ENCODE measurements around the gene KLHL33.

KLHL33 gene

DNA sequence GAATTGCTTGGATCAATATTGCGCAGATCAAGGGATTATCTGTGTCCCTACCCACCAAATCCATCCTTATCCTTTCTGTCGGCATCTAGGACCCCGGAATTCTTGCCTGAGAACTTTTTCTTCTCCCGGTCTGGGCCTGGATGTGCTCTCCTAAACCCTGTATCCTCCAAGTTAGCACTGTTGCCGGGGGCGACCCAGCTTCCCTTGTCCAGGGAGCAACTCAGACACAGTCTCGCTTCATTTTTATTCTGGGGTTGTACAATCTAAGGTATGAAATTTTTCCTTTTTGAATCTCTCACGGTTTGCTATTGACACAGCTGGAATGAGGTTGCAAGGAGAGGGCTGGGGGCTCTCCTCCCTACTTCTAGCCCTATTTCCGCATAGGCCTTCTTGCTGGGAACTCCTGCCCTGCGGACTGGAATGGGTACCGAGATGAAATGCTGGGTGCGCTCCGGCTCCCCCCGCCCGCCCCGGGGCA lies 32.8 kb upstream of the KLHL33 start:
- peaks cover 8% of the 10 kb centered on the region; the same call in 1 of the 2 replicates for H3K36me3 ChIP-seq (ENCODE audit: low read length)
- no peaks in the 10 kb centered on the region; the same call in 1 of the 2 replicates for H4K20me1 ChIP-seq (ENCODE audit: low read depth, low read length)
- H3K9me3 ChIP-seq (ENCODE audit: insufficient read depth, low read length) = no peaks in the 10 kb centered on the region
- no peaks in the 10 kb centered on the region; the same call in 1 of the 2 replicates for H3F3A ChIP-seq (ENCODE audit: insufficient read depth)
- H2AFZ ChIP-seq (ENCODE audit: low read depth, low read length, severe bottlenecking) = peak overlapping the region; percentile 73
- H3K4me3 ChIP-seq (ENCODE audit: insufficient read depth, low read length, poor library complexity, severe bottlenecking) = peak overlapping the region; percentile 56
- H3K9me2 ChIP-seq (replicated peaks; ENCODE audit: insufficient read depth, low read length) = no peaks in the 10 kb centered on the region
- TF ChIP-seq, protein P1, sequence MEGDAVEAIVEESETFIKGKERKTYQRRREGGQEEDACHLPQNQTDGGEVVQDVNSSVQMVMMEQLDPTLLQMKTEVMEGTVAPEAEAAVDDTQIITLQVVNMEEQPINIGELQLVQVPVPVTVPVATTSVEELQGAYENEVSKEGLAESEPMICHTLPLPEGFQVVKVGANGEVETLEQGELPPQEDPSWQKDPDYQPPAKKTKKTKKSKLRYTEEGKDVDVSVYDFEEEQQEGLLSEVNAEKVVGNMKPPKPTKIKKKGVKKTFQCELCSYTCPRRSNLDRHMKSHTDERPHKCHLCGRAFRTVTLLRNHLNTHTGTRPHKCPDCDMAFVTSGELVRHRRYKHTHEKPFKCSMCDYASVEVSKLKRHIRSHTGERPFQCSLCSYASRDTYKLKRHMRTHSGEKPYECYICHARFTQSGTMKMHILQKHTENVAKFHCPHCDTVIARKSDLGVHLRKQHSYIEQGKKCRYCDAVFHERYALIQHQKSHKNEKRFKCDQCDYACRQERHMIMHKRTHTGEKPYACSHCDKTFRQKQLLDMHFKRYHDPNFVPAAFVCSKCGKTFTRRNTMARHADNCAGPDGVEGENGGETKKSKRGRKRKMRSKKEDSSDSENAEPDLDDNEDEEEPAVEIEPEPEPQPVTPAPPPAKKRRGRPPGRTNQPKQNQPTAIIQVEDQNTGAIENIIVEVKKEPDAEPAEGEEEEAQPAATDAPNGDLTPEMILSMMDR (IDR thresholded peaks at IDR 0.05; ENCODE audit: insufficient read depth, low read length, poor library complexity, severe bottlenecking) = no peak
- no peak for TF ChIP-seq EZH2phosphoT487 (conservative IDR thresholded peaks at IDR 0.05; ENCODE audit: low read length)
- peak overlapping the region; percentile 98 for H3K4me2 ChIP-seq (ENCODE audit: low read depth, low read length, poor library complexity, severe bottlenecking)
- no peak overlapping the region for H3K27ac ChIP-seq (ENCODE audit: low read depth, low read length)
- peaks cover 40% of the 10 kb centered on the region for H3K79me2 ChIP-seq (ENCODE audit: insufficient read depth, low read length)
- H3K27me3 ChIP-seq (ENCODE audit: low read length) = no peaks in the 10 kb centered on the region
- peak overlapping the region; percentile 89 for H3K9ac ChIP-seq (ENCODE audit: low read length)

- Histone ChIP-seq H3K9me3 (ENCODE audit: insufficient read depth, low read length) (no peaks in the 10 kb centered on the region; the same call in 1 of the 2 replicates), H3K79me2 (ENCODE audit: insufficient read depth, low read length) (peaks cover 19% of the 10 kb centered on the region), H3K27ac (ENCODE audit: low read depth, low read length) (peak within 1 kb of the TSS; percentile 85), H3K4me2 (ENCODE audit: low read depth, low read length, poor library complexity, severe bottlenecking) (peak within 1 kb of the TSS; percentile 87), H2AFZ (ENCODE audit: low read depth, low read length, severe bottlenecking) (peak within 1 kb of the TSS; percentile 25), H3K27me3 (ENCODE audit: low read length) (no peaks in the 10 kb centered on the region), H3K9me2 (replicated peaks; ENCODE audit: insufficient read depth, low read length) (no peaks in the 10 kb centered on the region), H3K36me3 (ENCODE audit: low read length) (peaks cover 7% of the 10 kb centered on the region), H3K9ac (ENCODE audit: low read length) (peak within 1 kb of the TSS; percentile 95), H3F3A (ENCODE audit: insufficient read depth) (peaks cover 35% of the 10 kb centered on the region), H3K4me3 (ENCODE audit: insufficient read depth, low read length, poor library complexity, severe bottlenecking) (peak within 1 kb of the TSS; percentile 76), H4K20me1 (ENCODE audit: low read depth, low read length) (no peaks in the 10 kb centered on the region; the same call in 1 of the 2 replicates)
- TF ChIP-seq EZH2phosphoT487 (conservative IDR thresholded peaks at IDR 0.05; ENCODE audit: low read length) = no peak
- TF ChIP-seq, protein P1 (IDR thresholded peaks at IDR 0.05; ENCODE audit: insufficient read depth, low read length, poor library complexity, severe bottlenecking) = no peak
Measured at GRCh38 chr14:20461225-20462141, 25.5 kb upstream of the KLHL33 start, which contains the start of gene PIP4P1. PIP4P1 (minus strand) TSS chr14:20461434; CDS start chr14:20461325, 109 bp downstream.

DNA sequence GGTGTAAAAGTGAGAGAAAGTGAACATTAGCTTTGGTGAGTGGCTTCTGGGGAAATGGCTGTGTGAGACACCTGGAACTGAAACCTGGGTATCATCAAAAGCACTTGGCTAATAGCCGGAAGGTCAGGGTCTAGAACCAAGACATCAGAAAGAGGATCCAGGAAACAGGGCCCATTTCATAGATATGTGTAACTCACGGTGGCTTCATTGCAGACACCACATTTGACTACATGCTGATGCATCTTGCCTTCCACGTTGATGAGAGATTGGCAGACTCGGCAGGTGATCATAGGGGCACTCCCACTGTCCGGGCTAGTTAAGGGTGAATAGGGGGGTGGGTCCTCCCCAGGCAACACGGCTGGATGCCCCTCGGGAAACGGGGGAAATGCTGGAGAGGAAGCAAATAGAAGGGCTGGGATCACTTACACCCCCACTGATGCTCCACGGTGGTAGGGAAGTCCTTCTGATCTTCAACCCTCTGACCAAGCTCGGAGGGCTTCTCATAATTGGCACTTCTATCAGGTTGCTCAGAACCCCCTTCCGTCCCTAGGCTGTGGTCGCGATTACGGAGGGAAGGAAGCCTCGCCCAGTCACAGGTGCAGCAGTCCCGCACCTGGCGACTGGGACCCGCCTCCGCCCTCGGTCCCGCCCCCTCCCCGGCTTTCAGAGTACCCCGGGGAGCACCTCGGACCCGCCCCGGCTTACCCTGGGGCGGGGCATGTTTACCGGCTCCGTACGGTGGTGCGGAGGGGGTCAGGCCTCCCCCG lies 24.7 kb upstream of the KLHL33 start:
- Histone ChIP-seq H3F3A (ENCODE audit: insufficient read depth) (peaks cover 39% of the 10 kb centered on the region), H3K4me2 (ENCODE audit: low read depth, low read length, poor library complexity, severe bottlenecking) (peak overlapping the region; percentile 87), H3K27ac (ENCODE audit: low read depth, low read length) (peak overlapping the region; percentile 85), H3K79me2 (ENCODE audit: insufficient read depth, low read length) (peaks cover 27% of the 10 kb centered on the region), H3K4me3 (ENCODE audit: insufficient read depth, low read length, poor library complexity, severe bottlenecking) (peak overlapping the region; percentile 76), H3K9me2 (replicated peaks; ENCODE audit: insufficient read depth, low read length) (no peaks in the 10 kb centered on the region), H3K36me3 (ENCODE audit: low read length) (peaks cover 7% of the 10 kb centered on the region), H4K20me1 (ENCODE audit: low read depth, low read length) (no peaks in the 10 kb centered on the region; the same call in 1 of the 2 replicates), H3K9me3 (ENCODE audit: insufficient read depth, low read length) (no peaks in the 10 kb centered on the region; the same call in 1 of the 2 replicates), H3K27me3 (ENCODE audit: low read length) (no peaks in the 10 kb centered on the region), H3K9ac (ENCODE audit: low read length) (peak overlapping the region; percentile 95), H2AFZ (ENCODE audit: low read depth, low read length, severe bottlenecking) (no peak overlapping the region)
- TF ChIP-seq, protein P1 (IDR thresholded peaks at IDR 0.05; ENCODE audit: insufficient read depth, low read length, poor library complexity, severe bottlenecking) = no peak
- no peak for TF ChIP-seq EZH2phosphoT487 (conservative IDR thresholded peaks at IDR 0.05; ENCODE audit: low read length)

All from SU-DHL-6 (cell line).